HFFc6 (cell line): ENCODE measurements around the gene USP17L24. TPM values are rescaled to one million over a fixed set of nuclear protein-coding genes. Genes with fewer than 3 reads are reported as not detected.
"Not testable (repeated sequence)": the region's sequence is repeated elsewhere in the genome, so short reads cannot be mapped to it uniquely, and the experiment has no call there.

Experiments
- DNase-seq: peaks from one replicate; pipeline ENCODE4 v3.0.0-alpha.2; 2018
- H3K27ac Mint-ChIP-seq: 2 replicates; pipeline ENCODE4 v1.8.0; 2020; ENCODE audit warnings: mild to moderate bottlenecking, mixed read lengths
- H3K27me3 Mint-ChIP-seq: 2 replicates; pipeline ENCODE4 v1.8.0; 2021; ENCODE audit warnings: mild to moderate bottlenecking, moderate library complexity, mixed read lengths; ENCODE audit not compliant: insufficient read depth
- H3K36me3 Mint-ChIP-seq: 2 replicates; pipeline ENCODE4 v1.8.0; 2021; ENCODE audit warnings: low read depth, mixed read lengths
- H3K4me1 Mint-ChIP-seq: 2 replicates; pipeline ENCODE4 v1.8.0; 2020; ENCODE audit warnings: low read depth, mixed read lengths
- H3K4me3 Mint-ChIP-seq: 2 replicates; pipeline ENCODE4 v1.8.0; 2020; ENCODE audit warnings: mild to moderate bottlenecking, moderate library complexity, mixed read lengths
- H3K9me3 Mint-ChIP-seq: 2 replicates; pipeline ENCODE4 v1.8.0; 2020; ENCODE audit warnings: mild to moderate bottlenecking, mixed read lengths
- long read RNA-seq: library from polyadenylated mRNA; unstranded; transcript quantifications from one replicate; pipeline ENCODE4 v2.0.0, GENCODE V29; 2019
- total RNA-seq, 6 experiments: library from RNA; stranded (reverse); fragmentation: NEBNext Ultra II Directional; extraction: Animal tissue kit (Norgen Biotek cat#: 25700); gene quantifications; 2 replicates in 1 of 6; 3 replicates in 5 of 6; pipeline ENCODE4 v1.2.3, GENCODE V29; 2021

The USP17L24 gene, protein sequence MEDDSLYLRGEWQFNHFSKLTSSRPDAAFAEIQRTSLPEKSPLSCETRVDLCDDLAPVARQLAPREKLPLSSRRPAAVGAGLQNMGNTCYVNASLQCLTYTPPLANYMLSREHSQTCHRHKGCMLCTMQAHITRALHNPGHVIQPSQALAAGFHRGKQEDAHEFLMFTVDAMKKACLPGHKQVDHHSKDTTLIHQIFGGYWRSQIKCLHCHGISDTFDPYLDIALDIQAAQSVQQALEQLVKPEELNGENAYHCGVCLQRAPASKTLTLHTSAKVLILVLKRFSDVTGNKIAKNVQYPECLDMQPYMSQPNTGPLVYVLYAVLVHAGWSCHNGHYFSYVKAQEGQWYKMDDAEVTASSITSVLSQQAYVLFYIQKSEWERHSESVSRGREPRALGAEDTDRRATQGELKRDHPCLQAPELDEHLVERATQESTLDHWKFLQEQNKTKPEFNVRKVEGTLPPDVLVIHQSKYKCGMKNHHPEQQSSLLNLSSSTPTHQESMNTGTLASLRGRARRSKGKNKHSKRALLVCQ
- total RNA-seq = not detected
- long read RNA-seq = 0 reads

- not testable (repeated sequence) for DNase-seq, H3K27me3 Mint-ChIP-seq, H3K9me3 Mint-ChIP-seq, H3K27ac Mint-ChIP-seq, H3K4me3 Mint-ChIP-seq, H3K4me1 Mint-ChIP-seq, H3K36me3 Mint-ChIP-seq
Measured at GRCh38 chr4:9324865-9325264, at the start of gene USP17L24. TSS of gene USP17L24 (plus strand) at chr4:9325165. CDS start at chr4:9325165, 0 bp downstream.

- DNase-seq, H3K27ac Mint-ChIP-seq, H3K36me3 Mint-ChIP-seq, H3K9me3 Mint-ChIP-seq, H3K4me3 Mint-ChIP-seq, H3K27me3 Mint-ChIP-seq, H3K4me1 Mint-ChIP-seq: not testable (repeated sequence)
Measured at GRCh38 chr4:9324191-9324590, 774 bp upstream of the USP17L24 start.

GRCh38 chr4:9329611-9330010 is 4.6 kb downstream of the USP17L24 start, which contains the start of gene USP17L25:
TSS of gene USP17L25 (plus strand) at chr4:9329911. CDS start at chr4:9329911, 0 bp downstream.
- H3K4me1 Mint-ChIP-seq, H3K36me3 Mint-ChIP-seq, H3K27ac Mint-ChIP-seq, H3K9me3 Mint-ChIP-seq, DNase-seq, H3K27me3 Mint-ChIP-seq, H3K4me3 Mint-ChIP-seq: not testable (repeated sequence)

- H3K27ac Mint-ChIP-seq, H3K36me3 Mint-ChIP-seq, H3K4me1 Mint-ChIP-seq, DNase-seq, H3K4me3 Mint-ChIP-seq, H3K27me3 Mint-ChIP-seq, H3K9me3 Mint-ChIP-seq: not testable (repeated sequence)
Measured at GRCh38 chr4:9334358-9334757, 9.4 kb downstream of the USP17L24 start, which contains the start of gene USP17L26. TSS of gene USP17L26 (plus strand) at chr4:9334658. CDS start at chr4:9334658, 0 bp downstream.

DNA sequence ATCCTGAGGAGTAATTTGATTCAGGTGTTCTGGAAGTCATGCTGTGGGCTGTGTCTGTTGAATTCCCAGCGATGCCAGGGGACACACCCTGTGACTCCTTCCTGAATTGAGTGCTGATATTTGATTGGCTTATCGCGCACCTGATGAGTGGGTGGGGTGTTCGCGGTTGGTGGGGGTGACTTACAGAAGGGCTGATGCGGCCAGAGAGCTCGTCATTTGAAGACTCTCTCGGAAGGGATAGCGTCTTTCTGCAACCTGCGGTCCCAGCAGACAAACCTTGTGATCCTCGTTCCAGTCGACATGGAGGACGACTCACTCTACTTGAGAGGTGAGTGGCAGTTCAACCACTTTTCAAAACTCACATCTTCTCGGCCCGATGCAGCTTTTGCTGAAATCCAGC is 14.1 kb downstream of the USP17L24 start, which contains the start of gene USP17L5:
Gene USP17L5, plus strand, starts transcription at position 301 of the 400 bp plus-strand sequence. Its CDS starts 0 bp downstream, at position 301.
- not testable (repeated sequence) for H3K27me3 Mint-ChIP-seq, H3K36me3 Mint-ChIP-seq, H3K9me3 Mint-ChIP-seq, DNase-seq, H3K4me3 Mint-ChIP-seq, H3K4me1 Mint-ChIP-seq, H3K27ac Mint-ChIP-seq

DNA sequence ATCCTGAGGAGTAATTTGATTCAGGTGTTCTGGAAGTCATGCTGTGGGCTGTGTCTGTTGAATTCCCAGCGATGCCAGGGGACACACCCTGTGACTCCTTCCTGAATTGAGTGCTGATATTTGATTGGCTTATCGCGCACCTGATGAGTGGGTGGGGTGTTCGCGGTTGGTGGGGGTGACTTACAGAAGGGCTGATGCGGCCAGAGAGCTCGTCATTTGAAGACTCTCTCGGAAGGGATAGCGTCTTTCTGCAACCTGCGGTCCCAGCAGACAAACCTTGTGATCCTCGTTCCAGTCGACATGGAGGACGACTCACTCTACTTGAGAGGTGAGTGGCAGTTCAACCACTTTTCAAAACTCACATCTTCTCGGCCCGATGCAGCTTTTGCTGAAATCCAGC is 18.9 kb downstream of the USP17L24 start, which contains the start of gene USP17L27:
Gene USP17L27, plus strand, starts transcription at position 301 of the 400 bp plus-strand sequence. Its CDS starts 0 bp downstream, at position 301.
- H3K27me3 Mint-ChIP-seq, H3K4me1 Mint-ChIP-seq, H3K4me3 Mint-ChIP-seq, H3K36me3 Mint-ChIP-seq, DNase-seq, H3K27ac Mint-ChIP-seq, H3K9me3 Mint-ChIP-seq: not testable (repeated sequence)

GRCh38 chr4:9348593-9348992 is 23.6 kb downstream of the USP17L24 start, which contains the start of gene USP17L28:
TSS of gene USP17L28 (plus strand) at chr4:9348893. CDS start at chr4:9348893, 0 bp downstream.
- DNase-seq, H3K4me1 Mint-ChIP-seq, H3K27ac Mint-ChIP-seq, H3K27me3 Mint-ChIP-seq, H3K4me3 Mint-ChIP-seq, H3K9me3 Mint-ChIP-seq, H3K36me3 Mint-ChIP-seq: not testable (repeated sequence)

GRCh38 chr4:9350866-9351265 is 25.9 kb downstream of the USP17L24 start:
- not testable (repeated sequence) for H3K27ac Mint-ChIP-seq, DNase-seq, H3K9me3 Mint-ChIP-seq, H3K27me3 Mint-ChIP-seq, H3K4me3 Mint-ChIP-seq, H3K4me1 Mint-ChIP-seq, H3K36me3 Mint-ChIP-seq

DNA sequence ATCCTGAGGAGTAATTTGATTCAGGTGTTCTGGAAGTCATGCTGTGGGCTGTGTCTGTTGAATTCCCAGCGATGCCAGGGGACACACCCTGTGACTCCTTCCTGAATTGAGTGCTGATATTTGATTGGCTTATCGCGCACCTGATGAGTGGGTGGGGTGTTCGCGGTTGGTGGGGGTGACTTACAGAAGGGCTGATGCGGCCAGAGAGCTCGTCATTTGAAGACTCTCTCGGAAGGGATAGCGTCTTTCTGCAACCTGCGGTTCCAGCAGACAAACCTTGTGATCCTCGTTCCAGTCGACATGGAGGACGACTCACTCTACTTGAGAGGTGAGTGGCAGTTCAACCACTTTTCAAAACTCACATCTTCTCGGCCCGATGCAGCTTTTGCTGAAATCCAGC is 28.4 kb downstream of the USP17L24 start, which contains the start of gene USP17L29:
Gene USP17L29, plus strand, starts transcription at position 301 of the 400 bp plus-strand sequence. Its CDS starts 0 bp downstream, at position 301.
- H3K9me3 Mint-ChIP-seq, H3K27ac Mint-ChIP-seq, DNase-seq, H3K36me3 Mint-ChIP-seq, H3K4me3 Mint-ChIP-seq, H3K4me1 Mint-ChIP-seq, H3K27me3 Mint-ChIP-seq: not testable (repeated sequence)

- not testable (repeated sequence) for H3K4me1 Mint-ChIP-seq, H3K27me3 Mint-ChIP-seq, H3K4me3 Mint-ChIP-seq, H3K9me3 Mint-ChIP-seq, H3K27ac Mint-ChIP-seq, DNase-seq, H3K36me3 Mint-ChIP-seq
Measured at GRCh38 chr4:9362829-9363228, 37.9 kb downstream of the USP17L24 start, which contains the start of gene USP17L30. TSS of gene USP17L30 (plus strand) at chr4:9363129. CDS start at chr4:9363129, 0 bp downstream.

Other genes starting within 250 kb of the USP17L24 start
- gene FAM90A26, start 154.8 kb upstream of the USP17L24 start, total RNA-seq = not detected
- not detected for gene USP17L10, start 114.5 kb upstream of the USP17L24 start, total RNA-seq
- gene USP17L11, start 109.8 kb upstream of the USP17L24 start, total RNA-seq = under 1 TPM in 1 of 6 experiments, not detected in 5; 0.11 TPM
- gene USP17L12, start 105.0 kb upstream of the USP17L24 start, total RNA-seq = not detected
- gene USP17L13, start 100.3 kb upstream of the USP17L24 start, total RNA-seq = not detected
- not detected for gene USP17L15, start 90.8 kb upstream of the USP17L24 start, total RNA-seq
- not detected for gene USP17L17, start 81.3 kb upstream of the USP17L24 start, total RNA-seq
- not detected for gene USP17L18, start 76.5 kb upstream of the USP17L24 start, total RNA-seq
- not detected for gene USP17L19, start 71.8 kb upstream of the USP17L24 start, total RNA-seq
- not detected for gene USP17L20, start 67.0 kb upstream of the USP17L24 start, total RNA-seq
- not detected for gene USP17L21, start 62.3 kb upstream of the USP17L24 start, total RNA-seq
- gene USP17L22, start 57.5 kb upstream of the USP17L24 start, total RNA-seq = not detected
- gene USP17L25, start 4.7 kb downstream of the USP17L24 start, total RNA-seq = not detected
- gene USP17L26, start 9.5 kb downstream of the USP17L24 start, total RNA-seq = not detected
- gene USP17L5, start 14.2 kb downstream of the USP17L24 start, total RNA-seq = not detected
- not detected for gene USP17L27, start 19.0 kb downstream of the USP17L24 start, total RNA-seq
- gene USP17L28, start 23.7 kb downstream of the USP17L24 start, total RNA-seq = not detected
- gene USP17L29, start 28.5 kb downstream of the USP17L24 start, total RNA-seq = not detected
- gene USP17L30, start 38.0 kb downstream of the USP17L24 start, total RNA-seq = not detected
- not detected for gene DEFB131A, start 119.2 kb downstream of the USP17L24 start, total RNA-seq